OCI-LY7 (cell line): ENCODE measurements around the gene PLAGL1.

Experiments used
- EZH2phosphoT487 ChIP-seq: fragments of 200-600 bp; sonication (generic); IDR thresholded peaks from 2 replicates; pipeline ENCODE4 v1.6.1; 2018; ENCODE audit warnings: low read depth, borderline replicate concordance, mild to moderate bottlenecking, mixed run types, antibody characterized with exemption, low read length, moderate library complexity, mixed read lengths
- TF ChIP-seq, protein P1 (sequence below): fragments of 200-600 bp; sonication (generic); conservative IDR thresholded peaks from 2 replicates; pipeline ENCODE4 v1.5.1; 2014; ENCODE audit warnings: mild to moderate bottlenecking, antibody characterized with exemption, low read length, moderate library complexity, mixed read lengths

DNA sequence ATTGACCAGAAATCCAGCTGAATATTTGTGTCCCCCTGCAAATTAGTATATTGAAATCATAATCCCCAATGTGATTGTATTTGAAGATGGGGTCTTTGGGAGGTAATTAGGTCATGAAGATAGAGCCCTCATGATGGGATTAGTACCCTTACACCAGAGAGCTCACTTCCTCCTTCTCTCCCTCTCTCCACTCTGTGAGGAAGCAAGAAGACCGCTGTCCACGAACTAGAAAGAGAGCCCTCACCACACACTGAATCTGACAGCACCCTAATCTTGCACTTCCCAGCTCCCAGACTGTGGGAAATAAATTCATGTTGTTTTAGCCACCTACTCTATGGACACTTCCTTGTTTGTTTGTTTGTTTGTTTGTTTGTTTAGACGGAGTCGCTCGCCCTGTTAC lies 11.9 kb upstream of the PLAGL1 start:
- TF ChIP-seq, protein P1, sequence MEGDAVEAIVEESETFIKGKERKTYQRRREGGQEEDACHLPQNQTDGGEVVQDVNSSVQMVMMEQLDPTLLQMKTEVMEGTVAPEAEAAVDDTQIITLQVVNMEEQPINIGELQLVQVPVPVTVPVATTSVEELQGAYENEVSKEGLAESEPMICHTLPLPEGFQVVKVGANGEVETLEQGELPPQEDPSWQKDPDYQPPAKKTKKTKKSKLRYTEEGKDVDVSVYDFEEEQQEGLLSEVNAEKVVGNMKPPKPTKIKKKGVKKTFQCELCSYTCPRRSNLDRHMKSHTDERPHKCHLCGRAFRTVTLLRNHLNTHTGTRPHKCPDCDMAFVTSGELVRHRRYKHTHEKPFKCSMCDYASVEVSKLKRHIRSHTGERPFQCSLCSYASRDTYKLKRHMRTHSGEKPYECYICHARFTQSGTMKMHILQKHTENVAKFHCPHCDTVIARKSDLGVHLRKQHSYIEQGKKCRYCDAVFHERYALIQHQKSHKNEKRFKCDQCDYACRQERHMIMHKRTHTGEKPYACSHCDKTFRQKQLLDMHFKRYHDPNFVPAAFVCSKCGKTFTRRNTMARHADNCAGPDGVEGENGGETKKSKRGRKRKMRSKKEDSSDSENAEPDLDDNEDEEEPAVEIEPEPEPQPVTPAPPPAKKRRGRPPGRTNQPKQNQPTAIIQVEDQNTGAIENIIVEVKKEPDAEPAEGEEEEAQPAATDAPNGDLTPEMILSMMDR = no peak
- no peak for TF ChIP-seq EZH2phosphoT487
